Psoas muscle (tissue), 8 donors: ENCODE data around the gene SH3BP1. TPM values are rescaled to one million over a fixed set of nuclear protein-coding genes. Genes with fewer than 3 reads are reported as not detected.

Source experiments
- ATAC-seq, 4 donors: fragments of 200-7000 bp; cut with Tn5 transposase; one replicate each; pipeline ENCODE4 v1.9.1; 2020; ENCODE audit warnings: moderate library complexity in 3 of 4, mild to moderate bottlenecking in 2 of 4
- DNase-seq, 2 donors: peaks; one replicate each; pipeline ENCODE4 v3.0.0-alpha.2; 2020
- H3K27ac ChIP-seq: fragments of 200-600 bp; one replicate; pipeline ENCODE4 v1.8.0; 2022
- H3K27me3 ChIP-seq, 3 donors: fragments of 200-600 bp in 1 of 3; one replicate each; pipeline versions ENCODE4 v1.6.1 to v1.8.0; 2013 to 2022; ENCODE audit warnings: low read length in 2 of 3, mild to moderate bottlenecking in 2 of 3, moderate library complexity in 1 of 3; ENCODE audit not compliant: insufficient read depth in 3 of 3
- H3K36me3 ChIP-seq, 2 donors: fragments of 200-600 bp in 1 of 2; one replicate each; pipeline versions ENCODE4 v1.6.1 to v1.8.0; 2013 to 2022; ENCODE audit warnings: low read depth in 1 of 2, mild to moderate bottlenecking in 1 of 2, moderate library complexity in 1 of 2; ENCODE audit not compliant: insufficient read depth in 1 of 2
- H3K4me1 ChIP-seq: fragments of 200-600 bp; one replicate; pipeline ENCODE4 v1.8.0; 2022
- H3K4me3 ChIP-seq: fragments of 200-600 bp; one replicate; pipeline ENCODE4 v1.8.0; 2022; ENCODE audit warnings: mild to moderate bottlenecking
- H3K9me3 ChIP-seq: fragments of 200-600 bp; one replicate; pipeline ENCODE4 v1.8.0; 2022
- WGBS, 3 donors: extraction: QIAGEN DNeasy Blood & Tissue Kit; methylation state at CpG; one replicate each; pipeline versions ENCODE4 v1.1.6 to v1.1.7; 2013; 5-methylcytosine and 5-hydroxymethylcytosine counted together
- intact Hi-C, 2 donors: fragments of 100-400 bp; cut with DNase I; formaldehyde crosslinking; loops; one replicate each; pipeline versions ENCODE4 v1.11.0 to v1.14.2; 2022
- polyA plus RNA-seq, 3 donors: library from polyadenylated mRNA; stranded (reverse); fragments of 200-250 nt; gene quantifications; one replicate each; pipeline ENCODE4 v1.2.3, GENCODE V29; 2013
- total RNA-seq, 4 donors: library from RNA; stranded (reverse); fragmentation: NEBNext Ultra II Directional in 2 of 4; extraction: Animal tissue kit (Norgen Biotek cat#: 25700) in 2 of 4; gene quantifications; one replicate each; pipeline versions ENCODE4 v1.2.1 to v1.2.4, GENCODE V29; 2021 to 2023
- TF ChIP-seq, protein P1 (sequence below): fragments of 200-600 bp; IDR thresholded peaks from one replicate; pipeline ENCODE4 v1.8.0; 2022; ENCODE audit warnings: antibody characterized with exemption
- donor health status: healthy with polysubstance abuse.
- donor health status: DM: no; HTN: no; CAD: no; lungs with moderate emphysema.
- donor health status: Bipolar disorder and iron deficiency.
- donor health status: healthy.
- donor health status: DM: yes; HTN: yes; CAD: no.
- donor health status: DM: no; HTN: no; CAD: no.
- donor health status: DM: no; HTN: no; CAD: no.
- donor health status: DM: yes; HTN: yes; CAD: no.

SH3BP1 gene
- total and polyA plus RNA-seq, 7 donors: 0.20 to 2.4 (median 1.4) TPM

DNA sequence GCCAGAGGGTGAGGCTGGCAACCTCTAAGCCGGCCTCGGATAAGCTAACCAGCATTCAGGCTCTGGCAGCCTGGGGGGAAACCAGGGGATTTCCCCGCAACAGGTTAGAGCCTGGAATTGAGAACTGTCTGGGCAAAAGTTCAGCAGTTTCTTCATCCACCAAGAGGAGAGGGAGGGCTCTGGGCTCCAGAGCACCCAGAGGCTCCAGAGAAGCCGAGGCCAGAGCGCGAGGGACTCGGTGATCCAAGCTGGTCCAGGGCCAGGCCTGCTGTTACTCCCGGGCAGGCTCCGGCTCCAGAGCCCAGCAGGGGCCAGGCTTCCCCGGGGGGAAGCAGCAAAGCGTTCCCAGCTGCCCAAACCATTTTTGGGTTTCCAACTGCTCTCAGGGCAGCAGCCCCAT lies 13.3 kb upstream of the SH3BP1 start:
- Histone ChIP-seq H3K4me3 (no peak overlapping the region), H3K27ac (peak overlapping the region; percentile 74), H3K9me3 (no peaks in the 10 kb centered on the region), H3K4me1 (peaks cover 24% of the 10 kb centered on the region), H3K36me3 (peaks cover 0 to 76% of the 10 kb centered on the region in 2 donors), H3K27me3 (no peaks in the 10 kb centered on the region)
- ATAC-seq (peak; percentile 62 to 81 (median 74)), DNase-seq (peak; percentile 86 to 92)
- intact Hi-C loops: no loop called here
- 28 to 35% (median 32%) methylated on average over 11 of the region's 11 CpGs for WGBS, 3 donors
- TF ChIP-seq, protein P1, sequence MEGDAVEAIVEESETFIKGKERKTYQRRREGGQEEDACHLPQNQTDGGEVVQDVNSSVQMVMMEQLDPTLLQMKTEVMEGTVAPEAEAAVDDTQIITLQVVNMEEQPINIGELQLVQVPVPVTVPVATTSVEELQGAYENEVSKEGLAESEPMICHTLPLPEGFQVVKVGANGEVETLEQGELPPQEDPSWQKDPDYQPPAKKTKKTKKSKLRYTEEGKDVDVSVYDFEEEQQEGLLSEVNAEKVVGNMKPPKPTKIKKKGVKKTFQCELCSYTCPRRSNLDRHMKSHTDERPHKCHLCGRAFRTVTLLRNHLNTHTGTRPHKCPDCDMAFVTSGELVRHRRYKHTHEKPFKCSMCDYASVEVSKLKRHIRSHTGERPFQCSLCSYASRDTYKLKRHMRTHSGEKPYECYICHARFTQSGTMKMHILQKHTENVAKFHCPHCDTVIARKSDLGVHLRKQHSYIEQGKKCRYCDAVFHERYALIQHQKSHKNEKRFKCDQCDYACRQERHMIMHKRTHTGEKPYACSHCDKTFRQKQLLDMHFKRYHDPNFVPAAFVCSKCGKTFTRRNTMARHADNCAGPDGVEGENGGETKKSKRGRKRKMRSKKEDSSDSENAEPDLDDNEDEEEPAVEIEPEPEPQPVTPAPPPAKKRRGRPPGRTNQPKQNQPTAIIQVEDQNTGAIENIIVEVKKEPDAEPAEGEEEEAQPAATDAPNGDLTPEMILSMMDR: no peak

DNA sequence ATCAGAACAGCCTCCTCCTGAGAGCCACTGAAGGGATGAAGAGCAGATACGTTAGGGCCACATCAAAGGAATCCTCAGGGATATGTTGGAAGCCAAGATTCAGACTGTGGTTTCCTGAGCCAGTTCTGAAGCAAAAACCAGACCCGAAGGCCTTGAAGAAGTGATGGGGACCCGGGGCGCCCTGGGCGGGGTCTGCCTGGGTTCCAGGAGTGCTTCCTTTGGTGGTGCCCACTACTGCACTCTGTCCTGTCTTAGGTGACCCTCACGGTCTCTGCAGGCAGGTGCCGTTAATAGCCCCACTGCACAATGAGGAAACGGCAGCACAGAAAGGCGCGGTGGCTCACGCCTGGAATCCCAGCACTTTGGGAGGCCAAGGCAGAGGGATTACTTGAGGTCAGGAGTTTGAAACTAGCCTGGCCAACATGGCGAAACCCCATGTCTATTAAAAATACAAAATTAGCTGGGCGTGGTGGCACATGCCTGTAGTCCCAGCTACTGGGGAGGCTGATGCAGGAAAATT lies 12.9 kb upstream of the SH3BP1 start:
- WGBS, 3 donors: 57 to 66% (median 64%) methylated on average over 13 of the region's 13 CpGs
- H3K4me1 ChIP-seq: peaks cover 24% of the 10 kb centered on the region
- H3K36me3 ChIP-seq: peaks cover 0 to 76% of the 10 kb centered on the region in 2 donors
- intact Hi-C loops: no loop called here
- ATAC-seq (peak in 1 of 4 donors; percentile 3), DNase-seq (no peak)
- H3K27me3 ChIP-seq: no peaks in the 10 kb centered on the region
- H3K4me3 ChIP-seq: no peak overlapping the region
- H3K27ac ChIP-seq: peak overlapping the region; percentile 74
- TF ChIP-seq, protein P1: no peak
- H3K9me3 ChIP-seq: no peaks in the 10 kb centered on the region

GRCh38 chr22:37627121-37627520 lies 12.3 kb upstream of the SH3BP1 start:
- Histone ChIP-seq H3K4me1 (peaks cover 24% of the 10 kb centered on the region), H3K36me3 (peaks cover 0 to 76% of the 10 kb centered on the region in 2 donors)
- WGBS, 3 donors: 68 to 85% (median 72%) methylated on average over 6 to 7 of the region's 7 CpGs

DNA sequence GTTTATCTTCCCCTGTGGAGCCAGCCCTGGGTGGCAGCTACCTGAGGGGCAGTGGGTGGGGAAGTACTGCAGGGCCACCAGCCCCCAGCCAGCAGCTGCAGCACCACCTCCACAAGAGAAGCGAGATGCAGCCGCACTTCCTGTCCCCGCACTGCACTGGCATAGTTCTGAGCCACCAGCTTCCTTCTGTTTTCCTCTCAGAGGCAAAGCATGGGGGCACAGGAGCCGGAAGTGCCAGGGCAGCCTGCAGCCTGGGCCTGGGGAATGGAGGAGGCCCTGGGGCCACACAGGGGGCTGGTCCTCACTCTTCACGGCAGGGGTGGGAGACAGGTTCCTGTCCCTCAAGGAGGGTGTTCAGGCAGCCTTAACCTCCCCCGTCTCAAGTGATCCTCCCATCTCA lies 11.9 kb upstream of the SH3BP1 start:
- H3K4me3 ChIP-seq: no peak overlapping the region
- H3K27ac ChIP-seq: peak overlapping the region; percentile 74
- 80 to 86% (median 84%) methylated on average over 6 of the region's 6 CpGs for WGBS, 3 donors
- H3K27me3 ChIP-seq: no peaks in the 10 kb centered on the region
- no peaks in the 10 kb centered on the region for H3K9me3 ChIP-seq
- peaks cover 0 to 77% of the 10 kb centered on the region in 2 donors for H3K36me3 ChIP-seq
- TF ChIP-seq, protein P1: no peak
- ATAC-seq (no peak), DNase-seq (no peak)
- intact Hi-C loops: no loop called here
- H3K4me1 ChIP-seq: peaks cover 24% of the 10 kb centered on the region

More at GRCh38 chr22:37627121-37627520, 12.3 kb upstream of the SH3BP1 start:
- ATAC-seq (no peak), DNase-seq (no peak)
- TF ChIP-seq, protein P1: no peak
- peak overlapping the region; percentile 74 for H3K27ac ChIP-seq
- intact Hi-C loops: no loop called here
- no peaks in the 10 kb centered on the region for H3K27me3 ChIP-seq
- H3K9me3 ChIP-seq: no peaks in the 10 kb centered on the region
- H3K4me3 ChIP-seq: no peak overlapping the region

GRCh38 chr22:37628830-37629229 lies 10.6 kb upstream of the SH3BP1 start:
- Histone ChIP-seq H3K36me3 (peaks cover 0 to 71% of the 10 kb centered on the region in 2 donors), H3K9me3 (no peaks in the 10 kb centered on the region), H3K27me3 (no peaks in the 10 kb centered on the region), H3K4me3 (no peak overlapping the region), H3K4me1 (peaks cover 34% of the 10 kb centered on the region), H3K27ac (no peak overlapping the region)
- 90 to 94% (median 91%) methylated on average over 8 of the region's 8 CpGs for WGBS, 3 donors
- no peak for DNase-seq
- TF ChIP-seq, protein P1: no peak
- ATAC-seq: no peak
- intact Hi-C loops: no loop called here
